Measurements from ENCODE around the gene PEAR1. TPM values are rescaled to one million over a fixed set of nuclear protein-coding genes. Genes with fewer than 3 reads are reported as not detected.

The PEAR1 gene
- total RNA-seq, 2 experiments from 2014 or later, result not detected

- POLR2A ChIA-PET, result no interaction called here
Observed at GRCh38 chr1:156886583-156887281, 6.8 kb upstream of the PEAR1 start.

DNA sequence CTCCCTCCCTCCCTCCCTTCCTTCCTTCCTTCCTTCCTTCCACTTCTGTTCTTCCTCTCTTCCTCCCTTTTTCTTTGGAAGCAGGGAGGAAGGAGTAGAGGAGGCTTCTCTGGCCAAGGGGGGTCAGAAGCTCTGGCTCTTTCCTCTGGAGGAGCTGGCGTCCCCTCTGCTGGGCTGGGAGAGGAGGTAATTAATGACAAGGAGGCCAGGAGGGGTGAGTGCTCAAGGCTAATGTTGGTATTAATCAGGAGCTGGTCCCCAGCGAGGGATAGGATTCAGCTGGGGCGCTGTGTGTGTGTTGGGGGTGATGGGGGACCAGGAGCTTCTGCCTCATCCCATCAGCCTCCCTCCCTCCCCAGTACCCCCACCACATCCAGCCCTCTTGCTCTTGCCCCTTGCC lies 6.2 kb upstream of the PEAR1 start:
- Histone ChIP-seq H3K79me2 (ENCODE audit: insufficient read depth, low read depth, low read length) (no peaks in the 10 kb centered on the region), H2AFZ (ENCODE audit: low read length) (no peak overlapping the region), H4K20me1 (ENCODE audit: insufficient read depth, low read length) (no peaks in the 10 kb centered on the region), H3K9me3 (ENCODE audit: low read length) (no peaks in the 10 kb centered on the region), H3K9me2 (ENCODE audit: insufficient read depth, low read length) (no peaks in the 10 kb centered on the region), H3K4me1 (ENCODE audit: insufficient read depth, low read length, poor library complexity, severe bottlenecking) (no peaks in the 10 kb centered on the region), H3K27ac (ENCODE audit: low read depth, low read length, poor library complexity, severe bottlenecking) (no peak overlapping the region), H3K4me2 (ENCODE audit: low read length) (no peak overlapping the region), H3K4me3 (ENCODE audit: low read depth, low read length, poor library complexity, severe bottlenecking) (no peak overlapping the region), H3K36me3 (ENCODE audit: insufficient read depth, low read length) (no peaks in the 10 kb centered on the region)
- no peak for DNase-seq (ENCODE audit: low spot score)
- BruUV-seq (replicated peaks), result no TSS peak
- ChIA-PET CTCF (ENCODE audit: unreplicated experiment) (interaction anchor here (0.6 kb wide), 1 partner anchor 51 kb away, joined by 3 read pairs; no protein-coding TSS in a partner anchor), POLR2A (interaction anchor here (0.6 kb wide), 1 partner anchor 109 kb away, joined by 3 read pairs; no protein-coding TSS in a partner anchor)
- intact Hi-C loops (cut with micrococcal nuclease; ENCODE audit: unreplicated experiment), result no loop called here
- TF ChIP-seq EZH2phosphoT487 (IDR thresholded peaks at IDR 0.05; ENCODE audit: borderline replicate concordance, low read depth, low read length), result no peak
- TF ChIP-seq, protein P1, sequence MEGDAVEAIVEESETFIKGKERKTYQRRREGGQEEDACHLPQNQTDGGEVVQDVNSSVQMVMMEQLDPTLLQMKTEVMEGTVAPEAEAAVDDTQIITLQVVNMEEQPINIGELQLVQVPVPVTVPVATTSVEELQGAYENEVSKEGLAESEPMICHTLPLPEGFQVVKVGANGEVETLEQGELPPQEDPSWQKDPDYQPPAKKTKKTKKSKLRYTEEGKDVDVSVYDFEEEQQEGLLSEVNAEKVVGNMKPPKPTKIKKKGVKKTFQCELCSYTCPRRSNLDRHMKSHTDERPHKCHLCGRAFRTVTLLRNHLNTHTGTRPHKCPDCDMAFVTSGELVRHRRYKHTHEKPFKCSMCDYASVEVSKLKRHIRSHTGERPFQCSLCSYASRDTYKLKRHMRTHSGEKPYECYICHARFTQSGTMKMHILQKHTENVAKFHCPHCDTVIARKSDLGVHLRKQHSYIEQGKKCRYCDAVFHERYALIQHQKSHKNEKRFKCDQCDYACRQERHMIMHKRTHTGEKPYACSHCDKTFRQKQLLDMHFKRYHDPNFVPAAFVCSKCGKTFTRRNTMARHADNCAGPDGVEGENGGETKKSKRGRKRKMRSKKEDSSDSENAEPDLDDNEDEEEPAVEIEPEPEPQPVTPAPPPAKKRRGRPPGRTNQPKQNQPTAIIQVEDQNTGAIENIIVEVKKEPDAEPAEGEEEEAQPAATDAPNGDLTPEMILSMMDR (conservative IDR thresholded peaks at IDR 0.05; ENCODE audit: low read length), result no peak

More at GRCh38 chr1:156886583-156887281, 6.8 kb upstream of the PEAR1 start:
- no peak for DNase-seq (ENCODE audit: low spot score)
- H3K27ac ChIP-seq (ENCODE audit: low read depth, low read length, poor library complexity, severe bottlenecking), result no peak overlapping the region
- H4K20me1 ChIP-seq (ENCODE audit: insufficient read depth, low read length), result no peaks in the 10 kb centered on the region
- CTCF ChIA-PET (ENCODE audit: unreplicated experiment), result no interaction called here
- H3K4me3 ChIP-seq (ENCODE audit: low read depth, low read length, poor library complexity, severe bottlenecking), result no peak overlapping the region
- BruUV-seq (replicated peaks), result no TSS peak
- no peak overlapping the region for H3K4me2 ChIP-seq (ENCODE audit: low read length)
- no peaks in the 10 kb centered on the region for H3K79me2 ChIP-seq (ENCODE audit: insufficient read depth, low read depth, low read length)
- no peaks in the 10 kb centered on the region for H3K9me3 ChIP-seq (ENCODE audit: low read length)
- no peak overlapping the region for H2AFZ ChIP-seq (ENCODE audit: low read length)
- no peaks in the 10 kb centered on the region for H3K9me2 ChIP-seq (ENCODE audit: insufficient read depth, low read length)
- H3K4me1 ChIP-seq (ENCODE audit: insufficient read depth, low read length, poor library complexity, severe bottlenecking), result no peaks in the 10 kb centered on the region
- TF ChIP-seq, protein P1 (conservative IDR thresholded peaks at IDR 0.05; ENCODE audit: low read length), result no peak
- TF ChIP-seq EZH2phosphoT487 (IDR thresholded peaks at IDR 0.05; ENCODE audit: borderline replicate concordance, low read depth, low read length), result no peak
- intact Hi-C loops (cut with micrococcal nuclease; ENCODE audit: unreplicated experiment), result no loop called here
- no peaks in the 10 kb centered on the region for H3K36me3 ChIP-seq (ENCODE audit: insufficient read depth, low read length)

DNA sequence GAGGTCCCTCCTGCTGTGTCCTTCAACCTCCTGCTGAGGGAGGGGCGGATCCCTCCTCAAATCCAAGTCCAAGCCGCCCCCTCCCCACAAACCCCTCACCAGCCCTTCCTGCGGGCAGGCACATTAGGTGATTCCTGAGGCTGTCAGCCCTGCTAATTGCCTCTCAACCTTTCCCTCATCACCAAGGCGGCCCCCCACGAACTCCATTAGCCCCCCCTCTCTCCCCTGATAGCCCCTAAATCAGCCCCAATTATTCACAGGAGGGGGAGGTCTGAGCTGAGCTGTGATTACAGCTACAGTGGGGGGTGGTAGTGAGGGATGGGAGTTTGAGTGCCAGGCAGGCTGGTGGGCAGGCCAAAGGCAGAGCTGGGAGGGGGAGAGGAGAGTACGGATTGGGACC lies 5.8 kb upstream of the PEAR1 start:
- no peak overlapping the region for H2AFZ ChIP-seq (ENCODE audit: low read length)
- no TSS peak for BruUV-seq (replicated peaks)
- H3K4me1 ChIP-seq (ENCODE audit: insufficient read depth, low read length, poor library complexity, severe bottlenecking), result no peaks in the 10 kb centered on the region
- no peaks in the 10 kb centered on the region for H3K9me2 ChIP-seq (ENCODE audit: insufficient read depth, low read length)
- ChIA-PET CTCF (ENCODE audit: unreplicated experiment) (interaction anchor here (0.6 kb wide), 2 partner anchors 28 to 51 kb away, joined by 3 read pairs; no protein-coding TSS in a partner anchor), POLR2A (interaction anchor here (0.6 kb wide), 1 partner anchor 109 kb away, joined by 3 read pairs; no protein-coding TSS in a partner anchor)
- H3K4me3 ChIP-seq (ENCODE audit: low read depth, low read length, poor library complexity, severe bottlenecking), result no peak overlapping the region
- no peaks in the 10 kb centered on the region for H4K20me1 ChIP-seq (ENCODE audit: insufficient read depth, low read length)
- H3K27ac ChIP-seq (ENCODE audit: low read depth, low read length, poor library complexity, severe bottlenecking), result no peak overlapping the region
- TF ChIP-seq, protein P1 (conservative IDR thresholded peaks at IDR 0.05; ENCODE audit: low read length), result no peak
- no peak for TF ChIP-seq EZH2phosphoT487 (IDR thresholded peaks at IDR 0.05; ENCODE audit: borderline replicate concordance, low read depth, low read length)
- no peaks in the 10 kb centered on the region for H3K36me3 ChIP-seq (ENCODE audit: insufficient read depth, low read length)
- H3K4me2 ChIP-seq (ENCODE audit: low read length), result no peak overlapping the region
- H3K79me2 ChIP-seq (ENCODE audit: insufficient read depth, low read depth, low read length), result no peaks in the 10 kb centered on the region
- intact Hi-C loops (cut with micrococcal nuclease; ENCODE audit: unreplicated experiment), result no loop called here
- no peaks in the 10 kb centered on the region for H3K9me3 ChIP-seq (ENCODE audit: low read length)
- no peak for DNase-seq (ENCODE audit: low spot score)
